ENCODE results near the gene ZBTB48.

DNA sequence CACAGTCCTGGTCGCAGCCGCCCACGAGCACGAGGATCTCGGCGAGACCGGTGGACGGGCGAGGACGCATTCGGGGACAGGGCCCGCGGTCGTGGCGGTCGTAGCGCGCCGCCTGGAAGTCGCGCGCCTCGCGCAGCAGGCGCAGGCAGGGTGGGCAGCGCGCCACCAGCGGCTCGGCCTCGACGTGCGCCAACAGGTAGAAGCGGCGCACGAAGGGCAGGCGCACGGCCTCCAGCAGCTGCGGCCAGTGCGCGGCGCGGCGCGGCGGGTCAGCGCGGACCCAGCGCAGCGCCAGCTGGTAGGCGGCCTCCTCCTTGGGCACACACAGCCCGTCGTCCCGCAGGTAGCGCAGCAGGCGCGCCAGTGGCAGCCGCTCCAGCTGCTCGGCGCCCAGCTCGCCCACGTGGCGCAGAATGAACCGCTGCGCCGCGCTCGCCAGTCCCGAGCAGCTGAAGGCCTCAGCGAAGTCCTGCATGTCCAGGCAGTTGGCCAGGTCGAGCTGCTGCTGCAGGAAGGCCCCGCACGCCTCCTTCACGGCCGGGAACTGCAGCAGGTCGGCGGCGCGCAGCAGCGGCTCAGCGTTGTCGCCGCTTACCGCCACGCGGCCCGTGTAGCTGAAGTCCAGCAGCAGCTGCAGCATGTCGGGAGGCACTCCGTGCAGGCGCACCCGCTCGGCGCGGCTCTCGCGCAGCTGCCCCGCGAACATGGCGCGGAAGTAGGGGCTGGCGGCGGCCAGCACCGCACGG is 22.3 kb downstream of the ZBTB48 start:
- TF ChIP-seq, protein P1, sequence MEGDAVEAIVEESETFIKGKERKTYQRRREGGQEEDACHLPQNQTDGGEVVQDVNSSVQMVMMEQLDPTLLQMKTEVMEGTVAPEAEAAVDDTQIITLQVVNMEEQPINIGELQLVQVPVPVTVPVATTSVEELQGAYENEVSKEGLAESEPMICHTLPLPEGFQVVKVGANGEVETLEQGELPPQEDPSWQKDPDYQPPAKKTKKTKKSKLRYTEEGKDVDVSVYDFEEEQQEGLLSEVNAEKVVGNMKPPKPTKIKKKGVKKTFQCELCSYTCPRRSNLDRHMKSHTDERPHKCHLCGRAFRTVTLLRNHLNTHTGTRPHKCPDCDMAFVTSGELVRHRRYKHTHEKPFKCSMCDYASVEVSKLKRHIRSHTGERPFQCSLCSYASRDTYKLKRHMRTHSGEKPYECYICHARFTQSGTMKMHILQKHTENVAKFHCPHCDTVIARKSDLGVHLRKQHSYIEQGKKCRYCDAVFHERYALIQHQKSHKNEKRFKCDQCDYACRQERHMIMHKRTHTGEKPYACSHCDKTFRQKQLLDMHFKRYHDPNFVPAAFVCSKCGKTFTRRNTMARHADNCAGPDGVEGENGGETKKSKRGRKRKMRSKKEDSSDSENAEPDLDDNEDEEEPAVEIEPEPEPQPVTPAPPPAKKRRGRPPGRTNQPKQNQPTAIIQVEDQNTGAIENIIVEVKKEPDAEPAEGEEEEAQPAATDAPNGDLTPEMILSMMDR (IDR thresholded peaks at IDR 0.05), result no peak
- no peak for TF ChIP-seq POLR2A (IDR thresholded peaks at IDR 0.05)

Measured in sigmoid colon (tissue), 3 donors.